ENCODE results near the gene MIER1. TPM values are rescaled to one million over a fixed set of nuclear protein-coding genes. Genes with fewer than 3 reads are reported as not detected.

Gene MIER1
- total RNA-seq: 10 to 100 TPM; 11.8 to 27.0 (median 19.3) TPM
- long read RNA-seq, partial matches to known transcripts: 6 of 9 reads
- long read RNA-seq, other reads (novel, unspliced or antisense): 3 of 9 reads

DNA sequence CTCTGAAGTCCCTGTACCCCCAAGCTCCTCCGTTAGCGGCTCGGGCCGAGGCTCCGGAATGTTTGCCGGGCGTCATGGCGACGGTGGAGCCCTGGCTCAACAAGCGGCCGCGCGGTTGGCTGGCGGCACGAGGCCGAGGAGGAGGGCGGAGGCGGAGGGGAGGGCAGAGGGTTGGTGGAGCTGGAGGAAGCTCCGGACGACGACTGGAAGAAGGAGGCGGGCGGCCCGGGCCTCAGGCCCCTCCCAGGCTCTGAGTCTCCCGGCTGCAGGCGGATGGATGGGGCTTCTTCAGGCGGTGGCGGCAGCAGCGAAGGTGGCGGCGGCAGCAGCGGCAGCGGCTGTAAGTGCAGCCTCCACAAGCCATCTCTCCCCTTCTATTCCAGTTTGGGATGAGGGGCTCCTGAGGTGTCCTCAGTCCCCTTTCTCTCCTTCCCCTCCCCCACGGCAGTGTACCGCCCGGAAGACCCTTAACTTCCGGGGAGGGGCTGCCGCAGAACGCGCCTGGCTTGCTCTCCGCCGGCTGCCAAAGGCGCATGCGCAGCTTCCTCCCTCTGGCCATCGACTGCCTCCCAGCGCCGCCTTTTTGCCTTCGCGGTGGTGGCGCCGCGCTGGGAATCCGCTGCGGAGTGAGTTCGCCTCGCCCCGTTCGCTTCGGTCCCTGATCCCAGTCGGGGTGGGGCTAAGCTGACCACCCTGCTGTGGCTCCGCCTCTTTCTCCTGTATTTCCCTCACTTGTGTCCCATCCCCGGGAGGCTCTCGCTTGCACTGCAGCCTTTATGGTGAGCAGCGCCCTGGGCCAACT is at the start of gene MIER1, which contains the start of gene DNAI4:
MIER1 (plus strand) TSS at position 235 of the 802 bp plus-strand sequence; CDS start at position 274, 39 bp downstream.
DNAI4 (minus strand) TSS at position 101 of the 802 bp plus-strand sequence; CDS start at position 76, 25 bp downstream.
- peak within 1 kb of the TSS; percentile 43 to 74 (median 59) for H3K27ac ChIP-seq
- no peaks in the 10 kb centered on the region for H3K9me3 ChIP-seq
- no peaks in the 10 kb centered on the region for H3K27me3 ChIP-seq
- H3K4me3 ChIP-seq: peak within 1 kb of the TSS; percentile 79 to 94 (median 84)
- peak; percentile 99 for DNase-seq
- intact Hi-C loops (cut with DNase I): no loop called here
- H3K36me3 ChIP-seq: no peaks in the 10 kb centered on the region
- 0% methylated on average over 17 of the region's 64 CpGs for WGBS (ENCODE audit: insufficient coverage, low coverage, low lambda C conversion rate, missing lambda C conversion rate)
- TF ChIP-seq, protein P1, sequence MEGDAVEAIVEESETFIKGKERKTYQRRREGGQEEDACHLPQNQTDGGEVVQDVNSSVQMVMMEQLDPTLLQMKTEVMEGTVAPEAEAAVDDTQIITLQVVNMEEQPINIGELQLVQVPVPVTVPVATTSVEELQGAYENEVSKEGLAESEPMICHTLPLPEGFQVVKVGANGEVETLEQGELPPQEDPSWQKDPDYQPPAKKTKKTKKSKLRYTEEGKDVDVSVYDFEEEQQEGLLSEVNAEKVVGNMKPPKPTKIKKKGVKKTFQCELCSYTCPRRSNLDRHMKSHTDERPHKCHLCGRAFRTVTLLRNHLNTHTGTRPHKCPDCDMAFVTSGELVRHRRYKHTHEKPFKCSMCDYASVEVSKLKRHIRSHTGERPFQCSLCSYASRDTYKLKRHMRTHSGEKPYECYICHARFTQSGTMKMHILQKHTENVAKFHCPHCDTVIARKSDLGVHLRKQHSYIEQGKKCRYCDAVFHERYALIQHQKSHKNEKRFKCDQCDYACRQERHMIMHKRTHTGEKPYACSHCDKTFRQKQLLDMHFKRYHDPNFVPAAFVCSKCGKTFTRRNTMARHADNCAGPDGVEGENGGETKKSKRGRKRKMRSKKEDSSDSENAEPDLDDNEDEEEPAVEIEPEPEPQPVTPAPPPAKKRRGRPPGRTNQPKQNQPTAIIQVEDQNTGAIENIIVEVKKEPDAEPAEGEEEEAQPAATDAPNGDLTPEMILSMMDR (IDR thresholded peaks at IDR 0.05): peak in 3 of 4 donors; percentile 21 to 29 (median 28)
- peak; percentile 67 for TF ChIP-seq POLR2A (IDR thresholded peaks at IDR 0.05)
- H3K4me1 ChIP-seq: peaks cover 0 to 19% (median 1%) of the 10 kb centered on the region in 4 donors
- peak; percentile 94 to 98 (median 96) for ATAC-seq

DNA sequence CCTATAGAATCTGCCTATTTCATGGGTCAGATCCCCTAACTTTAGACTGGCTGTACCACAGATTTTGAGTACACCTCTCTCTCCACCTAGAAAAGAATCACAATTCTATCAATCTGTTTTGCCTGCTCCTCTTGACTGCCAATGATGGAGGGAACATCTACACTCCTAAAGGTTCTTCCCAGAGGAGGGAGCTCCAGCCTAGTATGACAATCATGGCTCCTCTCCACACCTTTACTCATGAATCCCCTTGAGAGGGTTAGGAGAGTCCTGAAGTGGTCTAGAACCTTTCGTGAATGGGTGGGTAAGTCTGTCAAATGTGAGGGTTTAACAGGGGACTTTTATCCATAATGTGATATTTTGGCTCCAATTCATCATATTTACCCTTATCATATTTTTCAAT is 48.1 kb upstream of the MIER1 start:
- Histone ChIP-seq H3K27me3 (no peaks in the 10 kb centered on the region), H3K36me3 (no peaks in the 10 kb centered on the region), H3K4me1 (no peaks in the 10 kb centered on the region), H3K4me3 (no peak overlapping the region), H3K27ac (no peak overlapping the region), H3K9me3 (no peaks in the 10 kb centered on the region)
- ATAC-seq (no peak), DNase-seq (no peak)
- TF ChIP-seq, protein P1 (IDR thresholded peaks at IDR 0.05): no peak
- no peak for TF ChIP-seq POLR2A (IDR thresholded peaks at IDR 0.05)
- intact Hi-C loops (cut with DNase I): no loop called here
- no CpG with 5 or more reads among the region's 1 CpG for WGBS (ENCODE audit: insufficient coverage, low coverage, low lambda C conversion rate, missing lambda C conversion rate)

DNA sequence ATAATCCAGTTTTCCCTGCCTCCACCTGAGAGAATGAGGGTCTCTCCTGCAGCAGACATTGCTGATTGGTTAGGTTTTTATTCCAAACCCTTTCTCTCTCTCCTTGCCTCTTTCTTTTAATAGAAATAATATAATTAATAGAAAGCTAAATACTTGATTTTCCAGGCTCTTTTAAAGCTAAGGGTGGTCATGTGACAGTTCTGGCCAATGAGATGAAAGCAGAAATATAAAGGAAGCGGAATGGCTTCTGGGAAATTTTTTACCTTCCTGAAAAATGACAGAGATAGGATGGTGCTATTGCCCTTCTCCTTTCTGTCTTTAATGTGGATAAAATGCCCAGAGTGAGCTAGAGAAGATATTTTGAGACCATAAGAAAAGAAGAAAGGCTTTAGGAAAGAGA is 35.8 kb upstream of the MIER1 start:
- TF ChIP-seq POLR2A (IDR thresholded peaks at IDR 0.05): no peak
- TF ChIP-seq, protein P1 (IDR thresholded peaks at IDR 0.05): no peak
- ATAC-seq (no peak), DNase-seq (no peak)
- WGBS (ENCODE audit: insufficient coverage, low coverage, low lambda C conversion rate, missing lambda C conversion rate): 100% methylated on average over 1 of the region's 1 CpG
- Histone ChIP-seq H3K27ac (no peak overlapping the region), H3K4me3 (no peak overlapping the region), H3K27me3 (no peaks in the 10 kb centered on the region), H3K36me3 (no peaks in the 10 kb centered on the region), H3K4me1 (no peaks in the 10 kb centered on the region), H3K9me3 (no peaks in the 10 kb centered on the region)
- intact Hi-C loops (cut with DNase I): no loop called here

DNA sequence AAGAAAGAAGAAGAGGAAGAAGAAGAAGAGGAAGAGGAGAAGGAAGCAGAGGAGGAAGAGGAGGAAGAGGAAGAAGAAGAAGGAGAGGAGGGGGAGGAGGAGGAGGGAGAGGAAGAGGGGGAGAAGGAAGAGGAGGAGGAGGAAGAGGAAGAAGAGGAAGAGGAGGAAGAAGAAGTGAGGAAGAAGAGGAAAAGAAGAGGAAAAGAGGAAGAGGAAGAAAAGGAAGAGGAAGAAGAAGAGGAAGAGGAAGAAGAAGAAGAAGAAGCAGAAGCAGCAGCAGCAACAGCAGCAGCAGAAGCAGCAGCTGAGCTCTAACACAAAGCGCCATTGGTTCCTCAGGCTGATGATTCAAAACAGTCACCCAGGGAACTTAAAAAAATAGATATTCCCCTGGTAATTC is 34.2 kb upstream of the MIER1 start:
- no peaks in the 10 kb centered on the region for H3K27me3 ChIP-seq
- WGBS (ENCODE audit: insufficient coverage, low coverage, low lambda C conversion rate, missing lambda C conversion rate): 90% methylated on average over 1 of the region's 1 CpG
- H3K36me3 ChIP-seq: no peaks in the 10 kb centered on the region
- H3K4me1 ChIP-seq: no peaks in the 10 kb centered on the region
- H3K4me3 ChIP-seq: no peak overlapping the region
- ATAC-seq (no peak), DNase-seq (no peak)
- H3K27ac ChIP-seq: no peak overlapping the region
- TF ChIP-seq, protein P1 (IDR thresholded peaks at IDR 0.05): no peak
- TF ChIP-seq POLR2A (IDR thresholded peaks at IDR 0.05): no peak
- H3K9me3 ChIP-seq: no peaks in the 10 kb centered on the region
- intact Hi-C loops (cut with DNase I): no loop called here
